Neural cell (in vitro differentiated cells): Measurements from ENCODE around the gene SMCO2. TPM values are rescaled to one million over a fixed set of nuclear protein-coding genes. Genes with fewer than 3 reads are reported as not detected.

Source experiments
- H2AFZ ChIP-seq: fragments of 200-600, 300-800 bp; sonication (generic), shearing (Covaris generic); 2 replicates; pipeline ENCODE4 v1.6.0; 2014; ENCODE audit warnings: low read depth, mild to moderate bottlenecking, antibody characterized with exemption, low read length, moderate library complexity
- H3F3A ChIP-seq: fragments of 200-600 bp; shearing (Covaris generic); 2 replicates; pipeline ENCODE4 v1.6.1; 2016; ENCODE audit warnings: mild to moderate bottlenecking, moderate library complexity, mixed read lengths, antibody characterized with exemption, low read length; ENCODE audit not compliant: insufficient read depth, poor library complexity, severe bottlenecking
- H3K27ac ChIP-seq: fragments of 200-600, 300-800 bp; sonication (generic), shearing (Covaris generic); 2 replicates; pipeline ENCODE4 v1.5.1; 2014; ENCODE audit warnings: mild to moderate bottlenecking, low read length, moderate library complexity
- H3K27me3 ChIP-seq: fragments of 300-800, 200-600 bp; sonication (generic), shearing (Covaris generic); 2 replicates; pipeline ENCODE4 v1.6.0; 2014; ENCODE audit warnings: mild to moderate bottlenecking, low read depth, low read length, moderate library complexity; ENCODE audit not compliant: insufficient read depth
- H3K36me3 ChIP-seq: fragments of 300-800, 200-600 bp; sonication (generic), shearing (Covaris generic); 2 replicates; pipeline ENCODE4 v1.5.1; 2014; ENCODE audit warnings: mild to moderate bottlenecking, antibody characterized with exemption, low read length, moderate library complexity; ENCODE audit not compliant: insufficient read depth
- H3K4me2 ChIP-seq: fragments of 300-800, 200-600 bp; sonication (generic), shearing (Covaris generic); 2 replicates; pipeline ENCODE4 v1.6.0; 2014; ENCODE audit warnings: mild to moderate bottlenecking, low read length
- H3K4me3 ChIP-seq: fragments of 300-800, 200-600 bp; sonication (generic), shearing (Covaris generic); 2 replicates; pipeline ENCODE4 v1.5.1; 2014; ENCODE audit warnings: mild to moderate bottlenecking, low read length, moderate library complexity
- H3K79me2 ChIP-seq: fragments of 200-600 bp; shearing (Covaris generic); replicated peaks from 2 replicates; pipeline ENCODE4 v1.6.0; 2014; ENCODE audit warnings: mild to moderate bottlenecking, low read length, moderate library complexity; ENCODE audit not compliant: insufficient read depth
- H3K9ac ChIP-seq: fragments of 300-800, 200-600 bp; sonication (generic), shearing (Covaris generic); 2 replicates; pipeline ENCODE4 v1.6.1; 2016; ENCODE audit warnings: mild to moderate bottlenecking, low read length, mixed read lengths
- H3K9me2 ChIP-seq: fragments of 200-600 bp; shearing (Covaris generic); 2 replicates; pipeline ENCODE4 v1.6.1; 2016; ENCODE audit warnings: mild to moderate bottlenecking, low read length, mixed read lengths; ENCODE audit not compliant: insufficient read depth
- H3K9me3 ChIP-seq: fragments of 200-600, 300-800 bp; sonication (generic), shearing (Covaris generic); 2 replicates; pipeline ENCODE4 v1.6.1; 2016; ENCODE audit warnings: mild to moderate bottlenecking, mixed run types, low read length, moderate library complexity, mixed read lengths
- H4K20me1 ChIP-seq: fragments of 200-600 bp; shearing (Covaris generic); 2 replicates; pipeline ENCODE4 v1.6.1; 2016; ENCODE audit warnings: mild to moderate bottlenecking, mixed run types; ENCODE audit not compliant: insufficient read depth
- CTCF ChIP-seq: fragments of 450-650 bp; IDR thresholded peaks from 2 replicates; pipeline ENCODE4 v1.5.1; 2014; ENCODE audit warnings: antibody characterized with exemption, mild to moderate bottlenecking, moderate library complexity; ENCODE audit not compliant: poor library complexity, severe bottlenecking
- EP300 ChIP-seq: fragments of 450-650 bp; conservative IDR thresholded peaks from 2 replicates; pipeline ENCODE4 v1.6.1; 2014; ENCODE audit warnings: antibody characterized with exemption, mild to moderate bottlenecking, moderate library complexity; ENCODE audit not compliant: poor library complexity, severe bottlenecking
- EZH2 ChIP-seq: fragments of 200-600, 300-800 bp; shearing (Covaris generic), sonication (generic); IDR thresholded peaks from 2 replicates; pipeline ENCODE4 v1.6.1; 2014; ENCODE audit warnings: antibody characterized with exemption, low read length, borderline replicate concordance, mild to moderate bottlenecking; ENCODE audit not compliant: insufficient read depth, poor library complexity, severe bottlenecking
- MXI1 ChIP-seq: fragments of 450-650 bp; conservative IDR thresholded peaks from 2 replicates; pipeline ENCODE4 v1.6.1; 2014; ENCODE audit warnings: antibody characterized with exemption, mild to moderate bottlenecking; ENCODE audit not compliant: poor library complexity, severe bottlenecking
- POLR2AphosphoS5 ChIP-seq: IDR thresholded peaks from 2 replicates; pipeline ENCODE4 v1.6.1; 2012
- RAD21 ChIP-seq: fragments of 450-650 bp; conservative IDR thresholded peaks from 2 replicates; pipeline ENCODE4 v1.6.1; 2014; ENCODE audit warnings: antibody characterized with exemption, mild to moderate bottlenecking, moderate library complexity
- REST ChIP-seq: IDR thresholded peaks from 2 replicates; pipeline ENCODE4 v1.6.1; 2012; ENCODE audit warnings: borderline replicate concordance
- SMC3 ChIP-seq: fragments of 450-650 bp; conservative IDR thresholded peaks from 2 replicates; pipeline ENCODE4 v1.6.1; 2014; ENCODE audit warnings: antibody characterized with exemption, mild to moderate bottlenecking, moderate library complexity; ENCODE audit not compliant: poor library complexity
- TAF1 ChIP-seq: IDR thresholded peaks from 2 replicates; pipeline ENCODE4 v1.6.1; 2012; ENCODE audit warnings: low read depth
- polyA plus RNA-seq: library from polyadenylated mRNA; depleted of rRNA; stranded (reverse); fragments of >200 nt; gene quantifications from 2 replicates; pipeline ENCODE4 v1.2.3, GENCODE V29; 2014

The SMCO2 gene
- polyA plus RNA-seq, 1 donor from 2014 or later = not detected

GRCh38 chr12:27455589-27455988, 9.1 kb downstream of the SMCO2 start:
- no peaks in the 10 kb centered on the region for H3K9me2 ChIP-seq
- no peaks in the 10 kb centered on the region for H4K20me1 ChIP-seq
- H3K4me2 ChIP-seq = no peak overlapping the region
- H3K9me3 ChIP-seq = no peaks in the 10 kb centered on the region
- H3K27ac ChIP-seq = no peak overlapping the region
- no peak overlapping the region for H3K9ac ChIP-seq
- H3K79me2 ChIP-seq = no peaks in the 10 kb centered on the region
- H3K4me3 ChIP-seq = no peak overlapping the region
- TF ChIP-seq POLR2AphosphoS5 = no peak
- TF ChIP-seq CTCF = no peak
- no peak for TF ChIP-seq EP300
- no peak for TF ChIP-seq EZH2
- TF ChIP-seq REST = no peak
- TF ChIP-seq RAD21 = no peak
- TF ChIP-seq TAF1 = no peak
- TF ChIP-seq MXI1 = no peak
- TF ChIP-seq SMC3 = no peak
- H3K27me3 ChIP-seq = no peaks in the 10 kb centered on the region
- H3K36me3 ChIP-seq = no peaks in the 10 kb centered on the region
- no peak overlapping the region for H2AFZ ChIP-seq
- H3F3A ChIP-seq = no peaks in the 10 kb centered on the region

- H3K27me3 ChIP-seq = no peaks in the 10 kb centered on the region
- H3K79me2 ChIP-seq = no peaks in the 10 kb centered on the region
- H3K9me2 ChIP-seq = no peaks in the 10 kb centered on the region
- no peak overlapping the region for H3K27ac ChIP-seq
- H3K36me3 ChIP-seq = no peaks in the 10 kb centered on the region
- no peaks in the 10 kb centered on the region for H4K20me1 ChIP-seq
- H3F3A ChIP-seq = no peaks in the 10 kb centered on the region
- H3K9ac ChIP-seq = no peak overlapping the region
- no peaks in the 10 kb centered on the region for H3K9me3 ChIP-seq
- H3K4me2 ChIP-seq = no peak overlapping the region
- no peak overlapping the region for H3K4me3 ChIP-seq
- H2AFZ ChIP-seq = no peak overlapping the region
- TF ChIP-seq CTCF (no peak), SMC3 (no peak), EP300 (no peak), RAD21 (no peak), POLR2AphosphoS5 (no peak), TAF1 (no peak), EZH2 (no peak), REST (no peak), MXI1 (no peak)
Observed at GRCh38 chr12:27456618-27457017, 10.1 kb downstream of the SMCO2 start.
